ENCODE data around the gene CIDEB.

The CIDEB gene

GRCh38 chr14:24296341-24297157, 11.2 kb downstream of the CIDEB start:
- ATAC-seq = peak; percentile 93
- peak overlapping the region; percentile 82 for H3K27ac Mint-ChIP-seq
- H3K4me3 Mint-ChIP-seq = peak overlapping the region; percentile 35
- H3K36me3 Mint-ChIP-seq (ENCODE audit: low read depth) = peaks cover 20% of the 10 kb centered on the region
- peaks cover 56% of the 10 kb centered on the region for H3K4me1 Mint-ChIP-seq
- no peaks in the 10 kb centered on the region for H3K27me3 Mint-ChIP-seq
- H3K9me3 Mint-ChIP-seq = no peaks in the 10 kb centered on the region
- peak; percentile 73 for DNase-seq

- Mint-ChIP-seq H3K36me3 (ENCODE audit: low read depth) (peaks cover 30% of the 10 kb centered on the region), H3K9me3 (no peaks in the 10 kb centered on the region), H3K27ac (no peak overlapping the region), H3K27me3 (no peaks in the 10 kb centered on the region), H3K4me3 (no peak overlapping the region), H3K4me1 (peaks cover 58% of the 10 kb centered on the region)
- ATAC-seq = no peak
- DNase-seq = no peak
Measured at GRCh38 chr14:24293525-24293924, 14.3 kb downstream of the CIDEB start.

- no peak for DNase-seq
- Mint-ChIP-seq H3K4me1 (peaks cover 60% of the 10 kb centered on the region), H3K36me3 (ENCODE audit: low read depth) (peaks cover 32% of the 10 kb centered on the region), H3K4me3 (no peak overlapping the region), H3K27me3 (peaks cover 3% of the 10 kb centered on the region), H3K9me3 (no peaks in the 10 kb centered on the region), H3K27ac (no peak overlapping the region)
- no peak for ATAC-seq
Measured at GRCh38 chr14:24292118-24292807, 15.5 kb downstream of the CIDEB start.

DNA sequence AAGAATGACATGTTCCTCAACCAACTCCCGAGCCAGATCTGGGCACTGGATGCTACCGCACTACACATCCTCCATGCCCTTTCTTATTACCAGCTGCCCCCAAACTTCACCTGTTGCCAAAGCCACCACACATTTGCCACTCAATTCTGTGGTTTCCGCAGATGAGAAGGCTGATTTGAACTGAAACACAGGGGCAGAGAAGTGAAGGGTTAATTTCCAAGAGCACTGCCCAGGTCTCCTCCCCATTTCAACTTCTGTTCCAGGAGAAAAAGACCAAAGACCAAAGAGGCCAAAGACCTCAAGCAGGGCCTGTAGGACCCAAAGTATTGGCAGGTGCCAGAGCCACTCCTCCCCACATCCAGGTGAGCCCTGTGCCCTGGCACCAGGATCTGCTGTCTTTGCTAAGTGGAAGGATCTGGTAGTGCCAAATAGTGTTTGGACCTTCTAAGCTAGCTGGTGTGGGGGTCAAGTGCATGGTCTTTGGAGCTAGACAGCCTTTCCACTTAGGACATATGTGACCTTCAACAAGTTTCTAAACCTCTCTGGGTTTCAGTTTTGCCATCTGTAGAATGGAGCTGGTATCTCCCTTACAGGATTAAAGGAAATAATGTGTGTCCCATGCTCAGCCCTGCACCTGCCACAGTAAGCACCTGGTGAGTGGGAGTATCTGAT, 16.2 kb downstream of the CIDEB start:
- ATAC-seq (no peak), DNase-seq (no peak)
- no peak overlapping the region for H3K4me3 Mint-ChIP-seq
- peaks cover 53% of the 10 kb centered on the region for H3K4me1 Mint-ChIP-seq
- no peaks in the 10 kb centered on the region for H3K9me3 Mint-ChIP-seq
- H3K27me3 Mint-ChIP-seq = peaks cover 3% of the 10 kb centered on the region
- H3K36me3 Mint-ChIP-seq (ENCODE audit: low read depth) = peaks cover 31% of the 10 kb centered on the region
- no peak overlapping the region for H3K27ac Mint-ChIP-seq

GRCh38 chr14:24290746-24291145, 17.0 kb downstream of the CIDEB start:
- Mint-ChIP-seq H3K27me3 (peaks cover 3% of the 10 kb centered on the region), H3K4me3 (no peak overlapping the region), H3K27ac (no peak overlapping the region)

GRCh38 chr14:24289649-24290280, 18.0 kb downstream of the CIDEB start:
- Mint-ChIP-seq H3K4me1 (peaks cover 53% of the 10 kb centered on the region), H3K27ac (peak overlapping the region; percentile 27), H3K4me3 (no peak overlapping the region), H3K9me3 (no peaks in the 10 kb centered on the region), H3K27me3 (peaks cover 3% of the 10 kb centered on the region), H3K36me3 (ENCODE audit: low read depth) (peaks cover 28% of the 10 kb centered on the region)
- peak; percentile 100 for ATAC-seq
- DNase-seq = peak; percentile 71

More at GRCh38 chr14:24290746-24291145, 17.0 kb downstream of the CIDEB start:
- ATAC-seq (no peak), DNase-seq (no peak)
- Mint-ChIP-seq H3K36me3 (ENCODE audit: low read depth) (peaks cover 28% of the 10 kb centered on the region), H3K9me3 (no peaks in the 10 kb centered on the region), H3K4me1 (peaks cover 49% of the 10 kb centered on the region)

GRCh38 chr14:24286996-24287395, 20.8 kb downstream of the CIDEB start:
- peaks cover 52% of the 10 kb centered on the region for H3K4me1 Mint-ChIP-seq
- ATAC-seq (no peak), DNase-seq (no peak)
- no peak overlapping the region for H3K4me3 Mint-ChIP-seq
- H3K9me3 Mint-ChIP-seq = no peaks in the 10 kb centered on the region
- no peak overlapping the region for H3K27ac Mint-ChIP-seq
- H3K36me3 Mint-ChIP-seq (ENCODE audit: low read depth) = peaks cover 20% of the 10 kb centered on the region
- peaks cover 3% of the 10 kb centered on the region for H3K27me3 Mint-ChIP-seq

GRCh38 chr14:24285351-24285750, 22.4 kb downstream of the CIDEB start:
- DNase-seq (no peak), ATAC-seq (no peak)
- H3K27me3 Mint-ChIP-seq = peaks cover 3% of the 10 kb centered on the region
- H3K4me1 Mint-ChIP-seq = peaks cover 41% of the 10 kb centered on the region
- peaks cover 5% of the 10 kb centered on the region for H3K36me3 Mint-ChIP-seq (ENCODE audit: low read depth)
- H3K4me3 Mint-ChIP-seq = no peak overlapping the region
- no peak overlapping the region for H3K27ac Mint-ChIP-seq
- H3K9me3 Mint-ChIP-seq = no peaks in the 10 kb centered on the region

DNA sequence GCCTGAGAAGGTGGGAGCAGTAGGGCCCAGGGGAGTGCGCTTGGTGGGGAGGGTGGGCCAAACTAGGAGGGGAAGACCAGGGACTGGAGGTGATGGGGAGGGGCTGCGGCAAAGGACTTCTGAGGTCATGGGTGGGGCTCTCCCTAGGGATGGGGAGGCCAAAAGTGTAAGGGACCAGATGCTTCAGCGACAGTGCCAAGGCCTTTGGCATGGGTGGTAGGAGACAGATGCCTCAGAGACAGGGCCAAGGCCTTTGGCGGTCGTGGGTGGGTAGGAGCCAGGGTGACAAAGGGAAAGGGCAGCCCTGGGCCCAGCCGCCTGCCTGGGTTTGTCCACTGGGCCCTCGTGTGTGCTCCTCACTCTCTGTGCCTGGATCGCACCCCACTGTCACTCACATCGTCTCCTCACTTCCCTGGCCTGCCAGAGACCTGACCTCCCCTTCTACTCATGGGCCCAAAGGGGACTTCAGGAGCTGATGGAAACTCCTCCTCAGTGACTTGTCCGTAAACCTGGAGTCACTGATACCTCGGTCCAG, 23.2 kb downstream of the CIDEB start:
- H3K36me3 Mint-ChIP-seq (ENCODE audit: low read depth) = peaks cover 3% of the 10 kb centered on the region
- DNase-seq = no peak

DNA sequence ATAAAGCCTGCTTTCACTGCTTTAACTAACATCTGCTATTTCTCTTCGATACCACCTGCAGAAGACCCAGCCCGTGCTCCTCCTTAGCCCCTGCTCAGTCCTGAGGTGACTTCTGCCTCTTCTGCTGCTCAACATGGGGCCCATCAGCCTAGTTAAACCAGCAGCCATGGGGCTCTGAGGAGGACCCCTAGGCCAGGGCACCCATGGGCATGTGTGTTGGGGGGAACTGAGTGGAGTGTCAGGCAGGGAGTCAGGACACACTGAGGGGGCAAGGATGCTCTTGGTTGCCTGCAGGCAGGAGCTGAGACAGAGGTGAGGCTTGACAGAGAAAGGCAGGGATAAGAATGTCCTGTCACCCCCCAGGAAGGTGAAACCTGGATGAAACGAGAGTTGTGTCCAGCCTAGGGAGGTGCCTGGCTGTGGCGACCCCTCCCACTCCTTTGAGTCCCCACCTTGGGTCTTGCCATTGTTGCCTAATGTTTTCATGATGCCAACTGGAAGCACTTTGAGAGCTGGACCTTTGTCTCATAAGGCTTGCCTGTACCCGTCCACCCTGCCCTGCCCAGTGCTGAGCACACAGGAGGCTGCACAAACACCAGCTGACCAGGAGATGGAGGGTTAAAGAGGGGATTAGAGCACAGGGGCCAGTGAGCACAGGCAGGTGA, 23.8 kb downstream of the CIDEB start:
- Mint-ChIP-seq H3K27ac (no peak overlapping the region), H3K27me3 (peaks cover 3% of the 10 kb centered on the region), H3K9me3 (no peaks in the 10 kb centered on the region), H3K4me3 (no peak overlapping the region), H3K36me3 (ENCODE audit: low read depth) (peaks cover 3% of the 10 kb centered on the region), H3K4me1 (peaks cover 41% of the 10 kb centered on the region)
- DNase-seq (no peak), ATAC-seq (no peak)

More for the DNA sequence above, 23.2 kb downstream of the CIDEB start:
- Mint-ChIP-seq H3K9me3 (no peaks in the 10 kb centered on the region), H3K27ac (no peak overlapping the region), H3K4me1 (peaks cover 41% of the 10 kb centered on the region), H3K27me3 (peaks cover 3% of the 10 kb centered on the region), H3K4me3 (no peak overlapping the region)
- ATAC-seq = no peak

DNA sequence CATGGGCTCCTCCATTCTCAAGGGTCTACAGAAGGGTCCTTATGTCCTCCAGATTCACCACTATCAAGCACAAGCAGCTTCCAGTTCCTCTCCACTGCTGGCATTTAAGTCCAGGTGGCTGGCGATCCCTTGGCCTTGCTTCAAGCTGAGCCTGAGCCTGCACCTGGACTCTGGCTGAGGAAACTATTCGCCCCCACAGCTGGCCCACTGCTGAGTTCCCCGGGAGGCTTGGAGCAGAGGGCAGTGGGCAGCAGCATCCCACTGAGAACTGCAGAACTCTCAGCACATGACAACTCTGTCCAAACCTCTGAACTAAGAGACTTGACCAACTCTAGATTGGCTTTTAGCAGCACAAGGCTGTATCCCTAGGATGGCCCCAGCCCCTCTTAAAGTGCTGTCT, 25.0 kb downstream of the CIDEB start:
- DNase-seq = no peak
- peaks cover 47% of the 10 kb centered on the region for H3K4me1 Mint-ChIP-seq

GRCh38 chr14:24281636-24282035, 26.1 kb downstream of the CIDEB start:
- H3K4me1 Mint-ChIP-seq = peaks cover 51% of the 10 kb centered on the region
- DNase-seq (no peak), ATAC-seq (no peak)
- H3K4me3 Mint-ChIP-seq = no peak overlapping the region
- H3K27me3 Mint-ChIP-seq = no peaks in the 10 kb centered on the region
- H3K27ac Mint-ChIP-seq = peak overlapping the region; percentile 45
- H3K36me3 Mint-ChIP-seq (ENCODE audit: low read depth) = peaks cover 6% of the 10 kb centered on the region
- peaks cover 5% of the 10 kb centered on the region for H3K9me3 Mint-ChIP-seq

More for the DNA sequence above, 25.0 kb downstream of the CIDEB start:
- no peak for ATAC-seq
- Mint-ChIP-seq H3K27ac (no peak overlapping the region), H3K9me3 (peaks cover 5% of the 10 kb centered on the region), H3K36me3 (ENCODE audit: low read depth) (peaks cover 6% of the 10 kb centered on the region), H3K4me3 (no peak overlapping the region), H3K27me3 (peaks cover 3% of the 10 kb centered on the region)

DNA sequence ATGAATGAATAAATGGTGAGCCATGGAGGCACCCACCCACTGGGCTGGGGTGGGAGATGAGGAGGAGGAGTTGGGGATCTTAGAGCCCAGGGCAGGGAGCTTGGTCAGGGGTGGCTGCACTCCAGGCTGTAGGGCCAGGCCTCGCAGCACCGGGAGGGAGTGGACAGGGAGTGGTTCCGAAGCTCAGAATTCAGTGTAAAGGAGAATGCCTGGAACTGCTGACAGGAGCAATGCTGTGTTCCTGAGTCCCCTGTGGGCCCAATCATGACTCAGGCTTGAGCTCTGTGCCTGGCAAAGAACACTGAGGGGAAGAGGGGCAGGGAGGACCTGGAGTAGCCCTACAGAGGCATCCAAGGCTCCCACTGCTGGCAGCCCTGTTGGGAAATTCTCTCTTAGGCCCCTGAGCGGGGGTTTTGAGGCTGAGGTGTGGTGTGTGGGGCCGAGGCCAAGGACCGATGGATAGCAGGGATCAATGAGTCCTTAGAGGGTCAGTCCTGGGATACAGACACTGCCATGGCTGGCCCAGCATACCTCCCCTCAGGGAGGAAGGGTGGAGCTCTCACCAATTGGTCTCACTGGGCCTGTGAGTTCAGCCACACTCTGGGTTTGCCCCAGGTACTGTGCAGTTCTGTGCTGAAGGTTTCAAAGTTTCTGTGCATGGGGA, 26.8 kb downstream of the CIDEB start:
- Mint-ChIP-seq H3K4me3 (no peak overlapping the region), H3K27ac (no peak overlapping the region), H3K36me3 (ENCODE audit: low read depth) (peaks cover 6% of the 10 kb centered on the region), H3K4me1 (peaks cover 49% of the 10 kb centered on the region), H3K9me3 (peaks cover 5% of the 10 kb centered on the region), H3K27me3 (no peaks in the 10 kb centered on the region)
- ATAC-seq (no peak), DNase-seq (no peak)
